Smooth muscle cell (in vitro differentiated cells): ENCODE measurements around the gene CARNS1. TPM values are rescaled to one million over a fixed set of nuclear protein-coding genes. Genes with fewer than 3 reads are reported as not detected.
"Not testable (repeated sequence)": the region's sequence is repeated elsewhere in the genome, so short reads cannot be mapped to it uniquely, and the experiment has no call there.

Experiments
- DNase-seq: peaks from one replicate; lab custom pipeline; 2025; ENCODE audit not compliant: unreplicated experiment; lab: John Stamatoyannopoulos, UW
- H2AFZ ChIP-seq: fragments of 200-600 bp; sonication (generic); 2 replicates; pipeline ENCODE4 v1.6.0; 2016; ENCODE audit warnings: antibody characterized with exemption, low read depth, mild to moderate bottlenecking
- H3F3A ChIP-seq: fragments of 200-600 bp; sonication (generic); 2 replicates; pipeline ENCODE4 v1.6.0; 2017; ENCODE audit warnings: antibody characterized with exemption, low read depth
- H3K27ac ChIP-seq: fragments of 200-600 bp; sonication (generic); 2 replicates; pipeline ENCODE4 v1.5.1; 2016; ENCODE audit warnings: low read depth, mild to moderate bottlenecking
- H3K27me3 ChIP-seq: fragments of 200-600 bp; sonication (generic); 2 replicates; pipeline ENCODE4 v1.6.1; 2016; ENCODE audit warnings: low read depth, mild to moderate bottlenecking
- H3K36me3 ChIP-seq: fragments of 200-600 bp; sonication (generic); 2 replicates; pipeline ENCODE4 v1.5.1; 2016; ENCODE audit warnings: low read depth
- H3K4me1 ChIP-seq: fragments of 200-600 bp; sonication (generic); 2 replicates; pipeline ENCODE4 v1.5.1; 2016; ENCODE audit warnings: low read depth
- H3K4me2 ChIP-seq: fragments of 200-600 bp; sonication (generic); 2 replicates; pipeline ENCODE4 v1.6.0; 2016; ENCODE audit warnings: mild to moderate bottlenecking
- H3K4me3 ChIP-seq: fragments of 200-600 bp; sonication (generic); 2 replicates; pipeline ENCODE4 v1.5.1; 2016; ENCODE audit warnings: mild to moderate bottlenecking
- H3K79me2 ChIP-seq: fragments of 200-600 bp; sonication (generic); 2 replicates; pipeline ENCODE4 v1.6.0; 2016; ENCODE audit warnings: low read depth, mild to moderate bottlenecking
- H3K9ac ChIP-seq: fragments of 200-600 bp; sonication (generic); 2 replicates; pipeline ENCODE4 v1.6.0; 2016; ENCODE audit warnings: low read depth
- H3K9me3 ChIP-seq: fragments of 200-600 bp; sonication (generic); replicated peaks from 2 replicates; pipeline ENCODE4 v1.5.1; 2016; ENCODE audit warnings: low read depth
- H4K20me1 ChIP-seq: fragments of 200-600 bp; sonication (generic); 2 replicates; pipeline ENCODE4 v1.6.0; 2016; ENCODE audit warnings: low read depth
- CTCF ChIP-seq: fragments of 200-600 bp; sonication (generic); IDR thresholded peaks from 2 replicates; pipeline ENCODE4 v1.5.1; 2017; ENCODE audit warnings: borderline replicate concordance, mild to moderate bottlenecking, antibody characterized with exemption; ENCODE audit not compliant: insufficient read depth, poor library complexity, severe bottlenecking
- WGBS: methylation state at CpG from one replicate; pipeline ENCODE4 v1.1.7; 2016; ENCODE audit warnings: low lambda C conversion rate; 5-methylcytosine and 5-hydroxymethylcytosine counted together
- polyA plus RNA-seq: library from polyadenylated mRNA; unstranded; fragments of >200 nt; fragmentation: Nextera tagmentation; extraction: Ambion mirVana; gene quantifications from 2 replicates; pipeline ENCODE4 v1.2.1, GENCODE V29; 2016
- total RNA-seq: library from RNA; depleted of rRNA; stranded (reverse); fragments of >200 nt; gene quantifications from 2 replicates; pipeline ENCODE4 v1.2.3, GENCODE V29; 2014

Gene CARNS1
- total and polyA plus RNA-seq, 2 experiments from 2014 or later: 0.36 to 1.7 TPM

GRCh38 chr11:67400251-67400941 lies 15.1 kb upstream of the CARNS1 start:
- H3F3A ChIP-seq: no peaks in the 10 kb centered on the region
- H3K79me2 ChIP-seq: peaks cover 22% of the 10 kb centered on the region
- no peaks in the 10 kb centered on the region for H3K36me3 ChIP-seq
- no peaks in the 10 kb centered on the region for H3K27me3 ChIP-seq
- peaks cover 4% of the 10 kb centered on the region for H3K4me1 ChIP-seq
- peak overlapping the region; percentile 97 for H3K9ac ChIP-seq
- TF ChIP-seq CTCF: no peak
- H3K9me3 ChIP-seq: no peaks in the 10 kb centered on the region
- peak overlapping the region; percentile 89 for H3K4me3 ChIP-seq
- H3K27ac ChIP-seq: peak overlapping the region; percentile 75
- peak overlapping the region; percentile 99 for H3K4me2 ChIP-seq
- WGBS: 67% methylated on average over 23 of the region's 23 CpGs
- no peak overlapping the region for H2AFZ ChIP-seq
- peaks cover 24% of the 10 kb centered on the region for H4K20me1 ChIP-seq
- DNase-seq: no peak

- Histone ChIP-seq H3K27ac (peak overlapping the region; percentile 75), H2AFZ (no peak overlapping the region), H3K9me3 (no peaks in the 10 kb centered on the region), H3F3A (no peaks in the 10 kb centered on the region), H3K4me3 (peak overlapping the region; percentile 89), H3K27me3 (no peaks in the 10 kb centered on the region), H3K9ac (peak overlapping the region; percentile 97), H3K4me1 (peaks cover 4% of the 10 kb centered on the region), H3K79me2 (peaks cover 22% of the 10 kb centered on the region), H4K20me1 (peaks cover 24% of the 10 kb centered on the region), H3K4me2 (peak overlapping the region; percentile 99), H3K36me3 (no peaks in the 10 kb centered on the region)
- TF ChIP-seq CTCF: no peak
- WGBS: 12% methylated on average over 26 of the region's 27 CpGs
- no peak for DNase-seq
These were observed 14.5 kb upstream of the CARNS1 start for GRCh38 chr11:67400942-67401494.

- 0% methylated on average over 19 of the region's 73 CpGs for WGBS
These were observed 13.8 kb upstream of the CARNS1 start, which contains the start of gene PPP1CA for GRCh38 chr11:67401495-67402191. PPP1CA (minus strand) TSS chr11:67401858; CDS start chr11:67401782, 76 bp downstream.

GRCh38 chr11:67402192-67402839 lies 13.2 kb upstream of the CARNS1 start:
- H2AFZ ChIP-seq, H3K27me3 ChIP-seq, H3K9ac ChIP-seq, H3F3A ChIP-seq, DNase-seq, H3K9me3 ChIP-seq, H3K4me1 ChIP-seq, H3K36me3 ChIP-seq: not testable (repeated sequence)
- Histone ChIP-seq H3K79me2 (peaks cover 22% of the 10 kb centered on the region), H4K20me1 (peaks cover 24% of the 10 kb centered on the region), H3K4me2 (peak overlapping the region; percentile 75), H3K4me3 (peak overlapping the region; percentile 30), H3K27ac (peak overlapping the region; percentile 25)
- WGBS: 84% methylated on average over 19 of the region's 19 CpGs

More at GRCh38 chr11:67401495-67402191, 13.8 kb upstream of the CARNS1 start, which contains the start of gene PPP1CA:
- peak; percentile 52 for TF ChIP-seq CTCF
- no peak within 1 kb of the TSS for H2AFZ ChIP-seq
- peak within 1 kb of the TSS; percentile 99 for H3K4me2 ChIP-seq
- peak; percentile 81 for DNase-seq
- H3F3A ChIP-seq: no peaks in the 10 kb centered on the region
- peak within 1 kb of the TSS; percentile 97 for H3K9ac ChIP-seq
- peaks cover 4% of the 10 kb centered on the region for H3K4me1 ChIP-seq
- peak within 1 kb of the TSS; percentile 89 for H3K4me3 ChIP-seq
- no peaks in the 10 kb centered on the region for H3K27me3 ChIP-seq
- peaks cover 24% of the 10 kb centered on the region for H4K20me1 ChIP-seq
- peak within 1 kb of the TSS; percentile 75 for H3K27ac ChIP-seq
- no peaks in the 10 kb centered on the region for H3K36me3 ChIP-seq
- no peaks in the 10 kb centered on the region for H3K9me3 ChIP-seq
- H3K79me2 ChIP-seq: peaks cover 22% of the 10 kb centered on the region

- Histone ChIP-seq H3K79me2 (peaks cover 22% of the 10 kb centered on the region), H4K20me1 (peaks cover 24% of the 10 kb centered on the region)
- H3K27ac ChIP-seq, H3K4me2 ChIP-seq, DNase-seq, H3K9ac ChIP-seq, H3F3A ChIP-seq, H3K4me3 ChIP-seq, H3K27me3 ChIP-seq, H2AFZ ChIP-seq, H3K36me3 ChIP-seq, H3K4me1 ChIP-seq, H3K9me3 ChIP-seq: not testable (repeated sequence)
- WGBS: 98% methylated on average over 9 of the region's 9 CpGs
These were observed 12.4 kb upstream of the CARNS1 start for GRCh38 chr11:67403085-67403484.
